AG04450 (cell line): ENCODE measurements around the gene SMCO1. TPM values are rescaled to one million over a fixed set of nuclear protein-coding genes. Genes with fewer than 3 reads are reported as not detected.
"Not testable (repeated sequence)": the region's sequence is repeated elsewhere in the genome, so short reads cannot be mapped to it uniquely, and the experiment has no call there.

Experiments used
- CTCF ChIA-PET: fragments of 300-600, 350-600 bp; formaldehyde crosslinking; extraction: SDS; loops from one replicate; lab custom pipeline; 2022; ENCODE audit warnings: antibody characterized with exemption, inconsistent platforms; lab: Charles Lee
- POLR2A ChIA-PET: fragments of 350-600 bp; formaldehyde crosslinking; extraction: SDS; loops from one replicate; lab custom pipeline; 2021; ENCODE audit warnings: antibody characterized with exemption, inconsistent platforms; lab: Yijun Ruan, JAX
- DNase-seq: peaks from one replicate; pipeline ENCODE4 v3.0.0-alpha.2; 2011; ENCODE audit warnings: low read depth, low spot score
- H3K27ac ChIP-seq: one replicate; pipeline ENCODE4 v1.5.1; 2012; ENCODE audit warnings: low read depth, low read length, control low read depth
- H3K27me3 ChIP-seq: one replicate; pipeline ENCODE4 v1.6.0; 2012; ENCODE audit warnings: low read length; ENCODE audit not compliant: control insufficient read depth, insufficient read depth
- H3K4me3 ChIP-seq: 2 replicates; pipeline ENCODE4 v1.5.1; 2011; ENCODE audit warnings: mild to moderate bottlenecking, low read depth, low read length, control low read depth
- H3K9me3 ChIP-seq: 2 replicates; pipeline ENCODE4 v1.5.1; 2012; ENCODE audit warnings: low read length; ENCODE audit not compliant: control insufficient read depth, insufficient read depth
- CTCF ChIP-seq: IDR thresholded peaks from 2 replicates; pipeline ENCODE4 v1.5.1; 2011; ENCODE audit warnings: low read depth, low read length, control low read depth, inconsistent platforms
- polyA plus RNA-seq: library from polyadenylated mRNA; depleted of rRNA; stranded (reverse); fragments of >200 nt; gene quantifications from 2 replicates; pipeline ENCODE4 v1.2.3, GENCODE V29; 2011

The SMCO1 gene
- polyA plus RNA-seq, 1 experiment = not detected

DNA sequence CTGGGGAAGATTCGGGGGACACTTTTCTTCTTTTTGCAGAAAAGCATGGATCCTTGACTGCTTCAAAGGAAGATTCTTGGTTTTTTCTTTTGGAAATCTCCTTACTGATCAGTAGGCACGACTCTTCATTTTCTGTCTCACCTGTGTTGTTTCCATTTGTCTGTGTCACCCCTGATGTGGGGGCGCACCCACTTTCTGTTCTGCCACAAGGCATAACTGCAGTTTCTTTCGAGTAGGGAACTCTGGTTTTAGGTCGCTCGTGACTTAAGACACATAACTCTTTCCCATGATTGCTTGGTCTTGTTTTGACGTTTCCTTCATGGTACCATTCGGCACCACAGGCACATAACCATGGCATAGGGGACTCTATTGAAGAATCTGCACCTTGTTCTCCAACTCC, 42.9 kb downstream of the SMCO1 start:
- no peak overlapping the region for H3K27ac ChIP-seq
- H3K27me3 ChIP-seq = no peaks in the 10 kb centered on the region
- DNase-seq = no peak
- CTCF ChIA-PET = interaction anchor here (0.6 kb wide), 1 partner anchor 93 kb away, joined by 3 read pairs; no protein-coding TSS in a partner anchor
- no peak for TF ChIP-seq CTCF
- no peaks in the 10 kb centered on the region for H3K9me3 ChIP-seq
- POLR2A ChIA-PET = no interaction called here
- H3K4me3 ChIP-seq = no peak overlapping the region

DNA sequence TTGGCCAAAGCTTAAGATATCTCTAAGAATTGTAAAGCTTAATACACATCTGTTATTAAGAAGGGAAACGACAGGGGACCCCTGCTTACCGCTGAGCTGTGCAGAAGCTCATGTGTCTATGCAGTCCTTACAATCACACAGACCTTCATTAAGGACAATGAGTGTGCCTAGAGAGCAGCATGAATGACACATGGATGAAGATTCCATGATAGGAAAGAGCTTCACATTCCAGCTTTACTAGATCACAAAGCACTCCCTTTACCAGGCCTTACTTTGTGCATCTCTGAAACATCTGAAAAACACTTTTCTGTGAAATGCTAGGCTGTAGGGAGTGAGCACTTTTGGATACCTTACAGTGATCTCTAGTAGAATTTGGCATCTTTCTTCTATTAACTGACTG, 43.6 kb downstream of the SMCO1 start:
- no peaks in the 10 kb centered on the region for H3K27me3 ChIP-seq
- CTCF ChIA-PET = interaction anchor here (0.6 kb wide), 1 partner anchor 9 kb away, joined by 4 read pairs; no protein-coding TSS in a partner anchor
- TF ChIP-seq CTCF = no peak
- no peak for DNase-seq
- H3K4me3 ChIP-seq = no peak overlapping the region
- no peaks in the 10 kb centered on the region for H3K9me3 ChIP-seq
- POLR2A ChIA-PET = no interaction called here
- no peak overlapping the region for H3K27ac ChIP-seq

- H3K27ac ChIP-seq, H3K9me3 ChIP-seq, H3K4me3 ChIP-seq, POLR2A ChIA-PET, DNase-seq, CTCF ChIA-PET, H3K27me3 ChIP-seq: not testable (repeated sequence)
Measured at GRCh38 chr3:196470182-196470581, 45.0 kb downstream of the SMCO1 start.

DNA sequence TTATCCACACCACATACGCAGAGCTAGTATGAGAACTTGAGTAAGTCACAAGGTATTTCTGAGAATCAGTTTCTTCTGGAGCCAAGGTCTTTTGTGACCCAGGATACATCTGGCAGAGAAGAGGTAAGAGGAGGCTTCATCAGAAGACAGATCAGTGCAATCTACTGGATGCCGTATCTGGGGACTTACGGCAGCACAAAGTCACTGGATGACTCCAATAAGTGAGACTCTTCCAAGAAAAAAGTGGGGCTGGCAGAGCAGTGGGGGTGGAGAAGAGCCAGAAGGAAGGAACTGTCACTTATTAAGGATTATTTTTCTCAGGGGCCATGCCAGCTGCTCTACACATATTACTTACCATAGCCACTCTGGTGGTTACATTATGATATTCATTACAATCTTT, 51.3 kb downstream of the SMCO1 start:
- no peaks in the 10 kb centered on the region for H3K27me3 ChIP-seq
- no peak overlapping the region for H3K27ac ChIP-seq
- TF ChIP-seq CTCF = no peak
- H3K4me3 ChIP-seq = no peak overlapping the region
- CTCF ChIA-PET = no interaction called here
- POLR2A ChIA-PET = no interaction called here
- H3K9me3 ChIP-seq = no peaks in the 10 kb centered on the region
- DNase-seq = no peak

- Histone ChIP-seq H3K27me3 (no peaks in the 10 kb centered on the region), H3K27ac (no peak overlapping the region), H3K9me3 (no peaks in the 10 kb centered on the region), H3K4me3 (no peak overlapping the region)
- POLR2A ChIA-PET = no interaction called here
- CTCF ChIA-PET = no interaction called here
- no peak for TF ChIP-seq CTCF
- no peak for DNase-seq
Measured at GRCh38 chr3:196463478-196463756, 51.7 kb downstream of the SMCO1 start.

- DNase-seq, POLR2A ChIA-PET, H3K27me3 ChIP-seq, CTCF ChIA-PET, H3K27ac ChIP-seq, H3K9me3 ChIP-seq, H3K4me3 ChIP-seq: not testable (repeated sequence)
Measured at GRCh38 chr3:196462680-196463477, 52.3 kb downstream of the SMCO1 start.
